Small intestine (tissue), 7 donors: ENCODE data around the gene MBD3. TPM values are rescaled to one million over a fixed set of nuclear protein-coding genes. Genes with fewer than 3 reads are reported as not detected.

Experiments
- DNase-seq, 2 donors: peaks; one replicate each; pipeline versions ENCODE4 v3.0.0 to v3.0.0-alpha.2; 2013
- FAIRE-seq: peaks from 2 replicates; lab custom pipeline; 2012; peaks lifted over from hg19 to GRCh38; lab: Jason Lieb, UNC
- H3K27ac ChIP-seq, 3 donors: one replicate each; pipeline ENCODE4 v1.5.1; 2013; ENCODE audit warnings: low read length in 2 of 3, mild to moderate bottlenecking in 2 of 3, control low read depth in 1 of 3, inconsistent platforms in 1 of 3, low read depth in 1 of 3, moderate library complexity in 1 of 3
- H3K27me3 ChIP-seq, 3 donors: one replicate each; pipeline ENCODE4 v1.6.1; 2013; ENCODE audit warnings: low read length in 3 of 3, inconsistent platforms in 1 of 3; ENCODE audit not compliant: control insufficient read depth in 3 of 3, insufficient read depth in 3 of 3
- H3K36me3 ChIP-seq, 3 donors: one replicate each; pipeline ENCODE4 v1.6.1; 2013; ENCODE audit warnings: low read length in 3 of 3, inconsistent platforms in 1 of 3, low read depth in 1 of 3, mild to moderate bottlenecking in 1 of 3, moderate library complexity in 1 of 3; ENCODE audit not compliant: control insufficient read depth in 3 of 3, insufficient read depth in 2 of 3
- H3K4me1 ChIP-seq, 3 donors: one replicate each; pipeline ENCODE4 v1.6.1; 2013; ENCODE audit warnings: low read length in 2 of 3, inconsistent platforms in 1 of 3, low read depth in 1 of 3, mild to moderate bottlenecking in 1 of 3, moderate library complexity in 1 of 3; ENCODE audit not compliant: control insufficient read depth in 3 of 3, insufficient read depth in 2 of 3
- H3K4me3 ChIP-seq, 3 donors: one replicate each; pipeline ENCODE4 v1.5.1; 2013; ENCODE audit warnings: low read length in 3 of 3, control low read depth in 1 of 3, inconsistent platforms in 1 of 3, low read depth in 1 of 3, mild to moderate bottlenecking in 1 of 3, moderate library complexity in 1 of 3
- H3K9me3 ChIP-seq, 2 donors: one replicate each; pipeline ENCODE4 v1.6.1; 2013; ENCODE audit warnings: low read depth in 1 of 2, low read length in 1 of 2; ENCODE audit not compliant: control insufficient read depth in 2 of 2, insufficient read depth in 1 of 2
- WGBS, 3 donors: extraction: QIAGEN DNeasy Blood & Tissue Kit; methylation state at CpG; one replicate each; pipeline ENCODE4 v1.1.7; 2013; 5-methylcytosine and 5-hydroxymethylcytosine counted together
- polyA plus RNA-seq, 4 donors: library from polyadenylated mRNA; stranded (reverse) in 3 of 4; unstranded in 1 of 4; fragments of 200-250 nt in 3 of 4; fragments of 120-200 nt in 1 of 4; gene quantifications; one replicate each; pipeline versions ENCODE4 v1.2.1 to v1.2.3, GENCODE V29; 2013
- donor health status: healthy with polysubstance abuse.
- donor health status: control.
- donor health status: control.
- donor health status: Bipolar disorder and iron deficiency.
- donor health status: healthy.

Gene MBD3
- polyA plus RNA-seq, 4 donors: 48.3 to 112 (median 69.9) TPM

DNA sequence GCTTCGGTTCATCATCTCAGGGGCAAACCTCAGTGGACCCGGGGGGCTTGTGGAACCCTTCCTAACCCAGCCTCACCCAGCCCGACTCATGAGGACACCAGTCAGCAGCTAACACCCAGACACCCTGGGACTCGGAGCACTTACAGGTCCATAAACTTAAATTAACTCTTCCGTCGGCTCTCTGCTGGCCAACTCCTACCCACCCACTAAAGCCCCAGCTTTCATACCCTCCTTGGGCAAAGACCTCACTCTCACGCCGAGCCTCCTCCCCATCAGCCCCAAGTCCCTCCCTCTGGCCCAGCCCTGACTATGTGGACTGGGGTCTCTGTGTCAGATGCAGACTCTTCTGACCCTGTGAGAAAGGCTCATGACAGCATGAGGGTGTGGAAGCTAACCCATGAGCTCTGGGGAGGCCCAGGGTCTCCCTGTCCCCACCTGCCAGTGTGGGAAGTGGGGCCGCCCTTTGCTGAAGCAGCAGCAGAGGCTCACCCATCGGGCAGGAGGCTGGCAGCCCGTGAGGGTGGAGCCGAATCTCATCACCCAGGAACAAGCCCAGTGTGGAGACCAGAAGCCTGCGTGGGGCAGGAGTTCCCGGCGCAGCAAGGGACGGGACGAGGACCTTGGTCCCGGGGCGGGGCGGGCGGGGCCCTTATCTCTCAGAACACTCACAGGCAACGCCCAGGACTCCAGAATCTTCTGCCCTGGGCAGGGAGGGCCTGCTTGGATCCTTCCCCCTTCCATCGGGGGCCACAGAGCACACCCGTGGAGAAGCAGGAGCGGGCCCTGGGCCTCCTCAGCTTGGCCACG is 40.0 kb upstream of the MBD3 start:
- peaks cover 0 to 10% of the 10 kb centered on the region in 2 donors for H3K9me3 ChIP-seq
- no peaks in the 10 kb centered on the region for H3K27me3 ChIP-seq
- H3K27ac ChIP-seq: peak overlapping the region; percentile 66 to 88 (median 84)
- DNase-seq (peak; percentile 93 to 95), FAIRE-seq (no peak)
- 44 to 73% (median 48%) methylated on average over 15 to 26 of the region's 26 CpGs for WGBS, 3 donors
- H3K4me1 ChIP-seq: peaks cover 2 to 23% (median 3%) of the 10 kb centered on the region in 3 donors
- H3K4me3 ChIP-seq: no peak overlapping the region
- peaks cover 0 to 81% (median 0%) of the 10 kb centered on the region in 3 donors for H3K36me3 ChIP-seq

DNA sequence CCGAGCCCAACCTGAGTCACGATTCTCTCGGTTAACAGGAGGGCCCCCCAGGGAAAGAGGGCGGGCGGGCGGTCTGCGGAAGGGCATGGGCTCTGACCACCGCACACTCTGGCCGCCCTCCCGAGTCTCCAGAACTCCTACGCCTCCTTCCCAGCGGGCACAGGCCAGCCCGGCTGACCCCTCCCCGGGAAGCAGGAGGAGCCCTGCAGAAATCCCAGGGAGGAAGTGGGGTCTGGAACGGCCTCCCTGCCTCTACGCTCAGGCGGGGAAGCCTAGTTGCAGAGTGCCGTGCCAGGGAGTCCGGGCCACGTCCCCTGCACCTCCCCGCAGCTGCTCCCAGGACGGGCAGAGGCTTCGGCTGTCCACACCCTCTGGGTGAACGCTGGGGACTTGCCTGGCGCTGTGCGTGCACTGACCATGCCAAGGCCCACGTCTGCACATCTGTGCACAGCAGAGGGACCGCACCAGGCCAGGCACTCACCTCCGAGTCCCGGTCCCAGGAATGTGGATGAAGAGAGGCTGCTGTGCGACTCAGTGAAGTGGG is 39.0 kb upstream of the MBD3 start:
- Histone ChIP-seq H3K27ac (no peak overlapping the region), H3K36me3 (peaks cover 0 to 81% (median 0%) of the 10 kb centered on the region in 3 donors), H3K9me3 (peaks cover 0 to 10% of the 10 kb centered on the region in 2 donors), H3K27me3 (no peaks in the 10 kb centered on the region), H3K4me3 (no peak overlapping the region), H3K4me1 (peaks cover 2 to 23% (median 3%) of the 10 kb centered on the region in 3 donors)
- DNase-seq (no peak), FAIRE-seq (no peak)
- WGBS, 3 donors: 93 to 94% (median 93%) methylated on average over 30 to 31 of the region's 31 CpGs

DNA sequence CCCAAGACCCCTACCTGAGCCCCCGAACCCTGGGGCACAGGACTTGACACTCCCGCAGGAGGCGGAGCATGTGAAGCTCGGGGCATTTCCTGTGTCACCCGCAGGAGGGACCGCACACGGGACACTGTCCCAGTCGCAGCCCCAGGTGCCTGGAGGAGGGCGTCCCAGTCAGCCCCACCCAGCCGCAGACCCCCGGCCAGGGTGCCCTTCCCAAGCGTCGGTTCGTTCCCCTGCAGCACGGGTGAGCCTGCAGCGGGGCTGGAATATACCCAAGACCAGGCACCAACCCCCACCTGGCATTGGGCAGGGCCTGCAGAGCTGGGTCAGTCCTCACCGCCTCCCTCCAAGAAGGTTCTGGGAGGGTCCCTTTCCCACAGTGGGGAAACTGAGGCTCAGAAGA is 38.1 kb upstream of the MBD3 start:
- peaks cover 2 to 23% (median 3%) of the 10 kb centered on the region in 3 donors for H3K4me1 ChIP-seq
- H3K27ac ChIP-seq: no peak overlapping the region
- H3K4me3 ChIP-seq: no peak overlapping the region
- 91 to 95% (median 92%) methylated on average over 13 to 17 of the region's 17 CpGs for WGBS, 3 donors
- DNase-seq: no peak
- peaks cover 0 to 10% of the 10 kb centered on the region in 2 donors for H3K9me3 ChIP-seq
- no peak for FAIRE-seq
- no peaks in the 10 kb centered on the region for H3K27me3 ChIP-seq
- H3K36me3 ChIP-seq: peaks cover 0 to 81% (median 0%) of the 10 kb centered on the region in 3 donors

DNA sequence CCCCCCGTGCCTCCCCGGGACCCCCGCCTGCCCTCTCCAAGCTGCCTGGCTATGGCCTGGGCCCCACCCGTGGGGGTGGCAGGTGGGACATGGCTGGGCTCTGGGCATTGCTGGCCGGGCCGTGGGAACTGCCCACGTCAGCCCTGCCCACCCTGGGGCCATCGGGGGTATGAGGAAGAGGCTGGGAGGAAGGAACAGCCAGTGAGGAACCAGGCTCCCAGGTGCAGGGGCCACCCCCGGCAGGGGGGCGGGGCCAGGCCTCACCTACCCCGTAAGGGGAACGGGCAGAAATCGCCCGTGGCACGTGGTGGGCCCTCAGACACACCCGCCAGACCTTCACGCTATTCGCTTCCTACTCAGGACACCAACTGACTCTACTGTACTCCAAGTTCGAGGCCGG is 37.3 kb upstream of the MBD3 start:
- H3K27ac ChIP-seq: no peak overlapping the region
- H3K36me3 ChIP-seq: peaks cover 0 to 81% (median 0%) of the 10 kb centered on the region in 3 donors
- H3K4me3 ChIP-seq: no peak overlapping the region
- H3K27me3 ChIP-seq: no peaks in the 10 kb centered on the region
- WGBS, 3 donors: 84 to 93% (median 90%) methylated on average over 20 of the region's 20 CpGs
- H3K4me1 ChIP-seq: peaks cover 2 to 23% (median 3%) of the 10 kb centered on the region in 3 donors
- H3K9me3 ChIP-seq: peaks cover 0 to 5% of the 10 kb centered on the region in 2 donors
- FAIRE-seq (no peak), DNase-seq (no peak)

DNA sequence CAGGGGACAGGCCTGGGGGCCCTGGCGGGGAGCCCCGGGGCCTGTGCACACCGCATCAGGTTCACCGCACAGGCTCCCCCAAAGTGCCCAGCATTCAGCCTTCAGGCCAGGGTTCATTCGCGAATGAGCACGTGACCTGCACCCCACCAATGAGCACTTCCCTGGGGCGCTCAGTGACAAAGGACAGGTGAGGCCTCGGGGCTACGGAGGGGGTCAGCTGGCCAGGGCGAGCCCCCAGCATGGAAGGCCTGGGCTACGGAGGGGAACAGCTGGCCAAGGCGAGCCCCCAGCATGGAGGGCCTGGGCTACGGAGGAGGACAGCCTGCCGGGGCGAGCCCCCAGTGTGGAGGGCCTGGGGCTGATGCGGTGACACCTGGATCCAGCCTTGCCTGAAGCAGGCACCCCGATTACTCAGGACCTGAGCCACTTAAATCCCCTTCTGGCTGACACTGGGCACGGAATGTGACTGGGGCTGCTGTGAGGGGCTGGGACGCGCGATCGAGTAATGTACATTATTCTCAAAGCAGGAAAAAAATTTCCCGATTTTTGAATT is 36.7 kb upstream of the MBD3 start:
- peaks cover 0 to 81% (median 0%) of the 10 kb centered on the region in 3 donors for H3K36me3 ChIP-seq
- DNase-seq (no peak), FAIRE-seq (no peak)
- peaks cover 2 to 21% (median 3%) of the 10 kb centered on the region in 3 donors for H3K4me1 ChIP-seq
- no peak overlapping the region for H3K4me3 ChIP-seq
- H3K27ac ChIP-seq: no peak overlapping the region
- 96 to 99% (median 97%) methylated on average over 23 to 24 of the region's 24 CpGs for WGBS, 3 donors
- H3K27me3 ChIP-seq: no peaks in the 10 kb centered on the region
- no peaks in the 10 kb centered on the region for H3K9me3 ChIP-seq

DNA sequence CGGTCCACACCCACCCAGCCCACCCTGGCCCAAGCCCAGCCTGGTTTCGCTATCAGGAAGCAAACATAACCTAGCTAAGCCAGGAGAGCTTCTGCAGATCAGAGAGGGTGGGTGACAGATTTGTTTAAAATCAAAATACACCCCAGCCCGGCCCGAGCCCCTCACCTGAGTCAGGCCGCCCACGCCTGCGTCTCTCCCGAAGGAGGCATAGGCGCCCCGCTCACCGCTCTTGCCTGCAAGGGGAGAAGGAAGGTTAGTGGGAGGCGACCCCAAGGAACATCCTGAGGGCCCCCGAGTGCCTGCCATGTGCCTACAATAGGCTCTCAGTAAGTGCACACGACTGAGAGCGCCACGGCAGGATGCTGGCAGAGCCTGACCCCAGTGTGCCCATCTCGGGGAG is 34.5 kb upstream of the MBD3 start:
- 94 to 96% (median 95%) methylated on average over 17 of the region's 17 CpGs for WGBS, 3 donors
- no peak overlapping the region for H3K4me3 ChIP-seq
- H3K36me3 ChIP-seq: peaks cover 0 to 86% (median 2%) of the 10 kb centered on the region in 3 donors
- no peaks in the 10 kb centered on the region for H3K9me3 ChIP-seq
- DNase-seq (no peak), FAIRE-seq (no peak)
- peaks cover 0 to 3% (median 0%) of the 10 kb centered on the region in 3 donors for H3K4me1 ChIP-seq
- no peak overlapping the region for H3K27ac ChIP-seq
- H3K27me3 ChIP-seq: no peaks in the 10 kb centered on the region

DNA sequence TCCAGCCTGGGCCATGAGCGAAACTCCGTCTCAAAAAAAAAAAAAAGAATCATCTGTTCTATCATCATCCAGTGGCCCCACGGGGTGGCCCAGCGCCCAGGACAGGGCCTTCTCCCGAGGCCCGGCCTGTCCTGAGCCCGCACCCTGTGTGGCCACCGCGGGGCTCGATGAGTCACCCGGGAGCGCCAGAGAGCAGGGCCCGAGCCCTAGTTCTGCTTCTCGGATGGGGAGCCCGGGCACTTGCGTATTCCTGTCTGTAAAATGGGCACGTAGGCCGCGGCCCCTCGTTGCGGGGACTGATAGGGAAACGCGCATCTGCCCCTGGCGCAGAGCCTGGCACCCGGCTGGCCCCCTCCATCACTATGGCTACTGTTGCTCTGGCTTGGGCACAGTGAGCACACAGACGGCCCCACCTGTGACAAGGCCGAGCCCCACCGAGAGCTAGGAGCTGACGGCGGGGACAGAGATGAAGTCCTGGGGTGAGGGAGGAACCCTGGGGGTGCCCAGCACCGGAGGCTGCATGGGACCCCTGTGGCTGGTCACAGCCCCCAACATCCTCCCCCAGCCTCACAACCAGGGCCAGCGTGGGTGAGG is 33.8 kb upstream of the MBD3 start:
- Histone ChIP-seq H3K27me3 (no peaks in the 10 kb centered on the region), H3K4me1 (no peaks in the 10 kb centered on the region), H3K36me3 (peaks cover 2 to 86% (median 3%) of the 10 kb centered on the region in 3 donors), H3K9me3 (no peaks in the 10 kb centered on the region), H3K4me3 (no peak overlapping the region), H3K27ac (no peak overlapping the region)
- 92 to 93% (median 92%) methylated on average over 28 to 32 of the region's 32 CpGs for WGBS, 3 donors
- FAIRE-seq (no peak), DNase-seq (no peak)

DNA sequence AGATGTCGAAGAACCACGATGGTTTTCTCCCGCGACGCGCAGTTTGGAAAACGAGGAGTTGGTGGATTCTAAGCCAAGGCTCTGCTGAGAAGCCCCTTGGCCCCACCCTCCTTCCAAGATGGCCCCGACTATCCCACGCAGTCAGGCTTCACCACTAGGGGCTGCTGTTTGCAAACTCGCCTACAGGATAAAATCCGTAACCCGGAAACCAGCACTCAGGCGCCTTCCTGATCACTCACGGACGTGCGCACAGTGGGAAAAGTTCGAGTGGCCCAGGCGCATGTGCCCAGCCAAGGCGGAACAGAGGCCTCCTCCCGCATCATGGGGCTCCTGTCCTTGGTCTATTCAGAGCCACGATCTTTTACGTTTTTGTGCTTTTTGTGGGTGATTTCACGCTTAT is 31.8 kb upstream of the MBD3 start:
- peak; percentile 18 to 39 for DNase-seq
- H3K27ac ChIP-seq: no peak overlapping the region
- H3K27me3 ChIP-seq: no peaks in the 10 kb centered on the region
- FAIRE-seq: no peak
- WGBS, 3 donors: 73 to 88% (median 79%) methylated on average over 23 of the region's 23 CpGs
- peaks cover 3 to 86% (median 12%) of the 10 kb centered on the region in 3 donors for H3K36me3 ChIP-seq
- no peak overlapping the region for H3K4me3 ChIP-seq
- H3K9me3 ChIP-seq: no peaks in the 10 kb centered on the region
- no peaks in the 10 kb centered on the region for H3K4me1 ChIP-seq
